Tibial nerve (tissue), 4 donors: ENCODE results near the gene KLHL42. TPM values are rescaled to one million over a fixed set of nuclear protein-coding genes. Genes with fewer than 3 reads are reported as not detected.

Source experiments
- DNase-seq, 2 donors: peaks; one replicate each; pipeline ENCODE4 v3.0.0-alpha.2; 2019; ENCODE audit warnings: low spot score in 2 of 2
- H3K27ac ChIP-seq, 4 donors: fragments of 200-600 bp; sonication (generic) in 3 of 4; one replicate each; pipeline ENCODE4 v1.5.1; 2017 to 2019; ENCODE audit warnings: mild to moderate bottlenecking in 1 of 4
- H3K27me3 ChIP-seq, 2 donors: fragments of 200-600 bp; sonication (generic) in 1 of 2; one replicate each; pipeline versions ENCODE4 v1.5.1 to v1.6.0; 2017 to 2019
- H3K36me3 ChIP-seq, 3 donors: fragments of 200-600 bp; sonication (generic); one replicate each; pipeline ENCODE4 v1.5.1; 2018 to 2019
- H3K4me1 ChIP-seq, 4 donors: fragments of 200-600 bp; sonication (generic) in 3 of 4; one replicate each; pipeline ENCODE4 v1.5.1; 2017 to 2019
- H3K4me3 ChIP-seq, 4 donors: fragments of 200-600 bp; sonication (generic) in 3 of 4; one replicate each; pipeline ENCODE4 v1.5.1; 2017 to 2019; ENCODE audit warnings: mild to moderate bottlenecking in 1 of 4, moderate library complexity in 1 of 4
- H3K9me3 ChIP-seq, 4 donors: fragments of 200-600 bp; sonication (generic) in 3 of 4; one replicate each; pipeline ENCODE4 v1.5.1; 2017 to 2019
- CTCF ChIP-seq, 5 experiments: fragments of 200-600 bp in 3 of 5; fragments of 450-650 bp in 2 of 5; sonication (generic) in 3 of 5; IDR thresholded peaks; one replicate each; pipeline ENCODE4 v1.5.1; 2016 to 2019; ENCODE audit warnings: antibody characterized with exemption in 5 of 5, mild to moderate bottlenecking in 3 of 5, moderate library complexity in 2 of 5
- EP300 ChIP-seq, 2 donors: sonication (generic); formaldehyde crosslinking; IDR thresholded peaks; one replicate each; pipeline ENCODE4 v1.6.1; 2017; ENCODE audit warnings: antibody characterized with exemption in 2 of 2, mild to moderate bottlenecking in 1 of 2
- POLR2A ChIP-seq, 2 donors: fragments of 450-650 bp; IDR thresholded peaks; one replicate each; pipeline ENCODE4 v1.6.1; 2017; ENCODE audit warnings: antibody characterized with exemption in 2 of 2, mild to moderate bottlenecking in 2 of 2, moderate library complexity in 2 of 2
- WGBS, 2 donors: methylation state at CpG; one replicate each; pipeline ENCODE4 v1.1.5; 2018; 5-methylcytosine and 5-hydroxymethylcytosine counted together
- total RNA-seq, 4 donors: library from RNA; depleted of rRNA; stranded (reverse); fragments of >200 nt; gene quantifications; one replicate each; pipeline ENCODE4 v1.1.0, GENCODE V29; 2016

The KLHL42 gene
- total RNA-seq, 4 donors from 2014 or later = 35.2 to 49.2 (median 42.2) TPM

DNA sequence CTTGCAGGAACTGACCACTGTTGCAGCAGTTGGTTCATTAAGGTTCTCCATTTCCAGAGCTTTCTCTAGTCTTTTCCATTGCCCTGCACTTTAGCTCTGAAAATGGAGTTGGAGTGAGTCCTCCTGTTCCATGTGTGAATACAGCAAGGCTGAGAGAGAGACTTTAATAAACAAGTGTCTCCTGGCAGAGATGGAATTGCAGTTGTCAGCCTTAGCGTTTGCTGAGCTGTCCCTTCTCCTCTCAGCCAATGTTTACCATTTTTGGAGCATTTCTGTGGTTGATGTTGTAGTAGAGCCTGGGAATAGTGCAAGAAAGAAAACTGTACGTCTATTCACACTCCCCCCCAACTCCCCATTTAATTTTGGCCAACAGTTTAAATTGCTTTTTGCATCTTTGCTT, 7.5 kb downstream of the KLHL42 start:
- Histone ChIP-seq H3K4me3 (no peak overlapping the region), H3K9me3 (no peaks in the 10 kb centered on the region), H3K27me3 (no peaks in the 10 kb centered on the region), H3K27ac (no peak overlapping the region), H3K4me1 (peaks cover 0 to 22% (median 2%) of the 10 kb centered on the region in 4 donors), H3K36me3 (peaks cover 0 to 21% (median 0%) of the 10 kb centered on the region in 3 donors)
- DNase-seq = no peak
- WGBS, 2 donors = 45 to 51% methylated on average over 2 of the region's 2 CpGs
- TF ChIP-seq POLR2A (IDR thresholded peaks at IDR 0.05) (no peak), CTCF (IDR thresholded peaks at IDR 0.05) (no peak), EP300 (IDR thresholded peaks at IDR 0.05) (no peak)

DNA sequence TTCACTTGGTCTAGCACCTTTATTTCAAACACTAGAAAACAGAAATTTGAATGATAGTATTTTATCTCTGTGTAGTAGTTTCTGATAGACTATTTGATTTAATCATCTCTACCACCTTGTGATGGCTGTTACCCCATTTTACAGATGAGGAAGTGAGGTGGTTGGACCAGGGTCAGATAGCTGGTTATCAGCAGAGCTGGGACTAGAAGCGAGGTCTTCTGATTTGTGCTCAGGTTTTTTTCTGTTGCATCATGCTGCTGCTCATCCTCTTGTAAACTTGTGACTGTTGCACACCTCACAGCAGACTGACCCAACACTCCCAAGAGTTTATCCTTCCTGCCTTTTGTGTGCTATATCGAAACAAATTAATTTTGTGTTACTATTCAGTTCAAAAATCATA, 10.1 kb downstream of the KLHL42 start:
- no peaks in the 10 kb centered on the region for H3K9me3 ChIP-seq
- no peak for TF ChIP-seq EP300 (IDR thresholded peaks at IDR 0.05)
- no peaks in the 10 kb centered on the region for H3K27me3 ChIP-seq
- 92 to 94% methylated on average over 2 of the region's 2 CpGs for WGBS, 2 donors
- no peak overlapping the region for H3K27ac ChIP-seq
- no peak overlapping the region for H3K4me3 ChIP-seq
- no peak for DNase-seq
- H3K4me1 ChIP-seq = peaks cover 0 to 12% (median 0%) of the 10 kb centered on the region in 4 donors
- H3K36me3 ChIP-seq = peaks cover 0 to 42% (median 0%) of the 10 kb centered on the region in 3 donors

- peak overlapping the region in 2 of 4 donors; percentile 46 to 63 for H3K27ac ChIP-seq
- peak in 1 of 2 donors; percentile 12 for DNase-seq
- H3K9me3 ChIP-seq = no peaks in the 10 kb centered on the region
- 73 to 74% methylated on average over 6 of the region's 6 CpGs for WGBS, 2 donors
- peaks cover 0 to 84% (median 6%) of the 10 kb centered on the region in 3 donors for H3K36me3 ChIP-seq
- H3K4me3 ChIP-seq = no peak overlapping the region
- H3K27me3 ChIP-seq = no peaks in the 10 kb centered on the region
- peaks cover 0 to 16% (median 0%) of the 10 kb centered on the region in 4 donors for H3K4me1 ChIP-seq
- peak in 1 of 2 donors; percentile 56 for TF ChIP-seq EP300 (IDR thresholded peaks at IDR 0.05)
- no peak for TF ChIP-seq POLR2A (IDR thresholded peaks at IDR 0.05)
These were observed 15.0 kb downstream of the KLHL42 start for GRCh38 chr12:27794818-27795584.

- WGBS, 2 donors = 76 to 89% methylated on average over 7 of the region's 7 CpGs
- H3K36me3 ChIP-seq = peaks cover 0 to 92% (median 6%) of the 10 kb centered on the region in 3 donors
These were observed 16.1 kb downstream of the KLHL42 start for GRCh38 chr12:27796128-27796527.

DNA sequence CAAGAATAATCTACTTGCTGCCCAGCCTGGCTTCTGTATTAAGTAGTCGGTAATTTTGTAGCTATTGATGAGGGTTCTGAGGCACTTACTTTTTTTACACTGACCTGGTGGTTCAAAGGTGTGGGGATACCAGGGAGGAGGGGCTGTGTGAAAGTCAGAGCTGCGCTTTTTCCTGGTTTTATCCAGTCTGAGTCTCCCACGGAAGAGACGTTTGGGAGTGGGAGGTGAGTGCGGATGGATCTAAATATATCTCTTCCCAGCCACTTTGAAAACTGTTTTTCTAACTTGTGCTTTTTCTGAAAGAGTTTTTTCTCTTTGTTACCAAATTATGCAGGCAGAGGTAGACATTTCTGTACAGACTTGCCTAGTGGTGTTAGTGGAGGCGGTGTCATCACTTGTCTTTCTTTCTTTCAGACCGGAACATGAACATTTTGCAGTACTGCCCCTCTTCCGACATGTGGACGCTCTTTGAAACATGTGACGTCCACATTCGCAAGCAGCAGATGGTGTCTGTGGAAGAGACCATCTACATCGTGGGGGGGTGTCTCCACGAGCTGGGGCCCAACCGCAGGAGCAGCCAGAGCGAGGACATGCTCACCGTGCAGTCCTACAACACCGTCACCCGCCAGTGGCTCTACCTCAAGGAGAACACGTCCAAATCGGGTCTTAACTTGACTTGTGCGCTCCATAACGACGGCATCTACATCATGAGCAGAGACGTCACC, 17.4 kb downstream of the KLHL42 start:
- WGBS, 2 donors = 89 to 93% methylated on average over 24 of the region's 24 CpGs
- no peak for TF ChIP-seq EP300 (IDR thresholded peaks at IDR 0.05)
- no peak for TF ChIP-seq POLR2A (IDR thresholded peaks at IDR 0.05)
- no peak for TF ChIP-seq CTCF (IDR thresholded peaks at IDR 0.05)
- peaks cover 0 to 16% (median 0%) of the 10 kb centered on the region in 4 donors for H3K4me1 ChIP-seq
- no peak overlapping the region for H3K27ac ChIP-seq
- no peaks in the 10 kb centered on the region for H3K27me3 ChIP-seq
- no peak overlapping the region for H3K4me3 ChIP-seq
- peaks cover 0 to 86% (median 6%) of the 10 kb centered on the region in 3 donors for H3K36me3 ChIP-seq
- no peaks in the 10 kb centered on the region for H3K9me3 ChIP-seq
- DNase-seq = no peak

More at GRCh38 chr12:27796128-27796527, 16.1 kb downstream of the KLHL42 start:
- Histone ChIP-seq H3K27ac (peak overlapping the region in 2 of 4 donors; percentile 30 to 63), H3K4me3 (no peak overlapping the region), H3K27me3 (no peaks in the 10 kb centered on the region), H3K4me1 (peaks cover 0 to 16% (median 0%) of the 10 kb centered on the region in 4 donors), H3K9me3 (no peaks in the 10 kb centered on the region)
- TF ChIP-seq CTCF (IDR thresholded peaks at IDR 0.05) (no peak), EP300 (IDR thresholded peaks at IDR 0.05) (no peak), POLR2A (IDR thresholded peaks at IDR 0.05) (no peak)
- DNase-seq = no peak

- DNase-seq = no peak
- TF ChIP-seq EP300 (IDR thresholded peaks at IDR 0.05) = no peak
- no peak for TF ChIP-seq CTCF (IDR thresholded peaks at IDR 0.05)
- TF ChIP-seq POLR2A (IDR thresholded peaks at IDR 0.05) = no peak
- no peaks in the 10 kb centered on the region for H3K27me3 ChIP-seq
- peaks cover 0 to 54% (median 6%) of the 10 kb centered on the region in 3 donors for H3K36me3 ChIP-seq
- H3K27ac ChIP-seq = no peak overlapping the region
- H3K4me1 ChIP-seq = peaks cover 0 to under 1% (median 0%) of the 10 kb centered on the region in 4 donors
- no peak overlapping the region for H3K4me3 ChIP-seq
- 87 to 91% methylated on average over 3 of the region's 3 CpGs for WGBS, 2 donors
- no peaks in the 10 kb centered on the region for H3K9me3 ChIP-seq
These were observed 20.8 kb downstream of the KLHL42 start for GRCh38 chr12:27800819-27801218.
